Activated T-helper 9 cell treated with anti-CD3 and anti-CD28 coated beads, Interleukin-2, amount 50 U/mL, for 16 hours (primary cell): ENCODE results near the gene PRR23E.

Experiments
- DNase-seq: peaks from one replicate; pipeline ENCODE4 v3.0.0-alpha.2; 2020; ENCODE audit warnings: low read depth

PRR23E gene

GRCh38 chr3:127209155-127209839 is 16.4 kb downstream of the PRR23E start:
- no peak for DNase-seq

GRCh38 chr3:127209840-127210653 is 17.1 kb downstream of the PRR23E start:
- DNase-seq = no peak

DNA sequence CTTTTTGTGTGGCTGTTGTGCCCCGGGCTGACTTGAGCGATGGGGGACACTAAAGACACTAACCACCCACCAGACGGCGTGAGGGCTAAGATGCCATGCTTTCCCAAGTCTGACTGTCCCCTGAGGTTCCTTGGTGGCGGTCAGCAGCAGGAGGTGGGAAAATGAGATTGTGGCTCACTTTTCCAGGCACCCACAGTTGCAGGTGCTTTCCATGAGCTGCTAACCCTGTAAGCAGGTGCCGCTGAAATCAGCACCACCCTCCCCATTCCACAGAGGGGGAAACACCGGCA is 17.7 kb downstream of the PRR23E start:
- no peak for DNase-seq

- DNase-seq = no peak
Measured at GRCh38 chr3:127211118-127212060, 18.5 kb downstream of the PRR23E start.

- no peak for DNase-seq
Measured at GRCh38 chr3:127212231-127212630, 19.3 kb downstream of the PRR23E start.

GRCh38 chr3:127212711-127213110 is 19.8 kb downstream of the PRR23E start:
- DNase-seq = no peak

DNA sequence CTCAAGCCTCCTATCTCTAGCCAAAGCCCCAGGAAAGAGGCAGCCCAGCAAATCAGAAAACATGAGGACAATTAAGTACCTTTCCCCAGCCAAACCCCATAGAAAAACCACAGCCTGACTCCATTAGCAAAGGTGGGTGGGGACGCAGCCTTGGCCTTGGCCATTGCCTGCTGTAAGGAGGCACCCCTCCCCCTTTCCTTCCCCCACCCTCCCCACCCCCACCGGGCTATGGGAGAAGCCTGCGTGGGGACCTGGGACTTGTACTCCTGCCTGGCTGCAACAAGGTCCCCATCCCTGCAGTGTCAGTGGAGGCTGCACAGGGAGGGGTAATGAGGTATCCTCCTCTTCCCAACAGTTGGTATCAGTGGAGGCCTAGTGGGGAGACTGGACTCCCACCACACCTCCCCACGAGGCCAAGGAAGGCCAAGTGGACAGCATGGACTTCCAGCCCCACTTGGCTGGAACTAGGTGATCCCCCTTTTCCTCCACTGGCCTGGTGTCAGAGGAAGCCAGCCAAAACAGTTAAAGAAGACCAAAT is 20.5 kb downstream of the PRR23E start:
- DNase-seq = no peak

DNA sequence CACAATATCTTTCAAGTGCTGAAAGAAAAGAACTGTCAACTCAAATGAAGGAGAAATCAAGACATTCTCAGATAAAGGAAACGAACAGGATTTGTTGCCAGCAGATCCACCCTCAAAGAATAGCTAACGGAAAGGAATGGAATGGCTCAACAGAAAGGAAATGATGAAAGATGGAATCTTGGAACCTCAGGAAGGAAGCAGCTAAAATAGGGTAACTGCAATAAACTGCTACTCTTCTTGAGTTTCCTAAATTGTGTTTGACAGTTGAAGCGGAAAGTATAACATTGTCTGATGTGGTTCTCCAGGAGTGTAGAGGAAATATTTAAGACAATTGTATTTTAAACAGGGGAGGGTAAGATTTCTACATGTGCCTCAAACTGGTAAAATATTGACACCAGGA is 22.0 kb downstream of the PRR23E start:
- no peak for DNase-seq

DNA sequence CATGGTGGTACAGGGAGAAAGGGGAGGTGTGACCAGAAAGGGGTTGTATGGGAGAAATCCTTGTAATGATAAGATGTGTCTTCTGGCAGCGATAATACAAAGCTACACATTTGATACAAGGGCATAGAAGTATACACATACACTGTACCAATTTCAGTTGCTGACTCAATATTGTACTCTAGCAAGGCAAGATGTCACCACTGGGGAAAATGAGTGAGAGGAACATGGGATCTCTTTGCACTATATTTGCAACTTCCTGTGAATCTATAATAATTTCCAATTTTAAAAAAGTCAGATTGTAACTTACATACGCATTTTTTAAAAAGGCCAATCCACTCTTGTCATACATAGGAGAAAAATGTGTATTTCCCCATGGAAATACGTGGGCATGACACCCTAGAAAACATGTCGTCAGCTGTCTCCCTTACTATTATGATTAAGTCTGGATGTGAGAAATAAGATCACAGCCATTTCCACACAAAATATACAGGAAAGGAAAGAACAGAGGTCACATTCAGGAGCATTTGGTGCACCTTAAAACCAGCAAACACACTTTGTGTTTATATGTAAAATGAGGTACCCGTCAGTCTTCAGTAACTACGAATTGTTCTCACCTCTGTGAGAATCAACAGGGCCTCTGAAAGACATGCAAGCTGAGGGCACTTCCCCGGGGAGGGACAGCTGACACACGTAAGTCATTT is 22.9 kb downstream of the PRR23E start:
- DNase-seq = no peak

GRCh38 chr3:127216415-127217261 is 23.7 kb downstream of the PRR23E start:
- no peak for DNase-seq

- no peak for DNase-seq
Measured at GRCh38 chr3:127217596-127218453, 24.9 kb downstream of the PRR23E start.

DNA sequence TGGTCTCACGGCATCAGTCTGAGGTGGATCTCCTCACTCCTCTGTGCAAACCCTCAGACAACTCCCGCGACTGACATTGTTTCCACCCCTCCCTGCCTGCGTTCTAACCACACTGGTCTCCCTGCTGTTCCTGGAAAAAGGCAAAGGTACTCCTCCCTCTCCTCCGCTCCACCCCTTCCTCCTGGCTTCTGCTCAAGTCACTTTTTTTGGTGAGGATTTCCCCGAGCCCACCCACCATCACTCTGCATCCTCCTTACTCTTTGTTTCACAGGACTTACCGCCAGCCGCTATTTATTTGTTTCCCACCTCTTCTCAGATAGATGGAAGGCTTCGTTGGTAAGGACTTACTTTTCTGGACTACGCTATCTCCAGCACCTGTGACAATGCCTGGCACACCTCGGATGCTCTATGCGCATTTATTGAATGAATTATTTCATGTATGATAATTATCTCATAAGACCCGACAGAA is 25.6 kb downstream of the PRR23E start:
- DNase-seq = no peak

DNA sequence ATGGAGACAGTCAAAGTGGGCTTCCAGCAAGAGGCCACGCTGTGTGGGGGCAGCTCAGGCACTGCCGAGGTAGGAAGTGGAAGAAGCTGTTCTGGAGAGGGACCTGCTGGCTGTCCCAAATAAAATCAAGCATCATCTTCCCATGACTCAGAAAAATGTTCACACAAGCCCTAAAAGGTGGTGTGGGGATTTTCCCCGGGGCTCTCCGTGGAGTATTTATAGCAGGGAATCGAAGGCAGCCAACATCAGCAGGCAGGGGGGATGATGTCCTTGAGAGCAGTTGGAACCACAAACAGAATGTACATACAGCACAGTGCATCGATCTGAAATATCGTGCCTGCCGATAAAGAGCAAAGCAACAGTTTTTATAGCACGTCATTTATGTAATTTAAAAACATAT is 27.6 kb downstream of the PRR23E start:
- DNase-seq = no peak

- DNase-seq = no peak
Measured at GRCh38 chr3:127221037-127221436, 28.1 kb downstream of the PRR23E start.

GRCh38 chr3:127221446-127222035 is 28.6 kb downstream of the PRR23E start:
- no peak for DNase-seq

DNA sequence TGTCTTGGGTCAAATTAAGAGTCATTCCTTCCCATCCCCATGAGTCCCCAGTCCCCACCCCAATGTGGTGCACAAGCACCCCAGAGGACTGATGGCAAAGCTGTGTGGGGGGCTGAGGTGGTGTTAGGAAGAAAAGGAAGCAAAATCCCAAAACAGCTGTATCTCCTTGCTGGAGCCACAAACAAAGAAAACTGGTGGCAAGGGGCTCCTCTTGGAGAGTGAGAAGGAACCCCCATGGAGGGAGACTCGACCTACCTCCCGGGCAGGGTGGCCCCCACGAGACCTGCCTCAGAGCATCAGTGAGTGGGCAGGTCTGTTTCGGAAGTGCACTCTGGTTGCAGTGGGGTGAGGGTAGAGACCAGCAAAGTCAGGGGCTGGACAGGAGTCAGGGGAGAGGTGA is 29.2 kb downstream of the PRR23E start:
- no peak for DNase-seq

DNA sequence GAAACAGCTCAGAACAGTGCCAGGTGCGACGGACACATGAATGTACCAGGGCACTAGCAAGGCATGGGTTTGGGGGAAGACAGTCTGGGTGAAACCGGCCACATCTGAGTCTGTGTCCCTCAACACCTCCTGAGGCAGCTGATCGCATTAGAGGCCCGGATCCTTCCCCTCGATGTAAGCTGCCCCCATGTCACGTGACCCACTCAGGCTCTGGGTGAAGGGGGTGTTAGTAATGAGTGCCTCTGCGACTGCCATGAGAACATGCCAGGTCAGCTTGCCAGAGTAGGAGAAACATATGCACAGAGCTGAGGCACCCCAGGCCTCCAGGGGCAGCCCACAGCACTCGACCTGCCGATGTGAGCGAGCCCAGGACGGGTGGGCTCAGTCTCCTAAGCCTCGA is 29.7 kb downstream of the PRR23E start:
- no peak for DNase-seq

DNA sequence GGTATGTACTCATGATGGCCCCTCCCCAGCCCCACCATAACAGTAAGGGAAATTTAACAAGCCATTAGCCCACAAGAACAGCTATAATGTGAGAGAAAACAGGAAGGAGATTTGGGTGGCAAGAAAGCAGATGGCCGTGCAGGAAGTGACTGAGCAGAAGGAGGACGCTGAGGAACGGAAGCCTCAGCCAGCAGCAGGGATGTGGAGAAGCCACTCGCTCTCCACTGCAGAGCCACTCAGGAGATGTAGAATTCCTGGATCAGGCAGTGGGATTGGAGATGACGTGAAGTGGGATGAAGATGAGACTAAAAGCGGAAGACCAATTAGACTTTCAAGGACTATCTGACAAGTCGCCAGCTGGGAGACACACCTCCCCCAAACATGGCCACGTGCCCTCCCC is 31.2 kb downstream of the PRR23E start:
- no peak for DNase-seq

GRCh38 chr3:127226457-127226856 is 33.5 kb downstream of the PRR23E start:
- no peak for DNase-seq
